Hematopoietic multipotent progenitor cell treated with erythropoietin and hydrocortisone succinate and interleukin-3 and kit ligand, for 15 days (in vitro differentiated cells): Measurements from ENCODE around the gene KPNA3.
A peak's percentile ranks its signal among the peaks of the same experiment; 100 is the strongest.
"Not testable (repeated sequence)": the region's sequence is repeated elsewhere in the genome, so short reads cannot be mapped to it uniquely, and the experiment has no call there.

ENCODE experiments used
- DNase-seq: peaks from one replicate; pipeline ENCODE4 v3.0.0-alpha.2; 2015; ENCODE audit warnings: low spot score

Gene KPNA3

DNA sequence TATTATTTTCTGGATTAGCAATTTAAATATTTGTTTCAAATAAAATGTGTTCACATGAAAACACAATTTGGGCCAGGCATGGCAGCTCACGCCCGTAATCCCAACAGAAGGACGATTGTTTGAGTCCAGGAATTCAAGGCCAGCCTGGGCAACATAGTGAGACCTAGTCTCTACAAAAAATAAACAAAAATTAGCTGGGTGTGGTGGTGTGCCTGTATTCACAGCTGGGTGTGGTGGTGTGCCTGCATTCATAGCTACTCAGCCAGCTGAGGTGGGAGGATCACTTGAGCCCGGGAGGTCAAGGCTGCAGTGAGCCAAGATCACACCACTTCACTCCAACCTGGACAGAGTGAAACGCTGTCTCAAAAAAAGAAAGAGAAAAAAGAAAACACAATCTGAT, 46.4 kb downstream of the KPNA3 start:
- no peak for DNase-seq

DNA sequence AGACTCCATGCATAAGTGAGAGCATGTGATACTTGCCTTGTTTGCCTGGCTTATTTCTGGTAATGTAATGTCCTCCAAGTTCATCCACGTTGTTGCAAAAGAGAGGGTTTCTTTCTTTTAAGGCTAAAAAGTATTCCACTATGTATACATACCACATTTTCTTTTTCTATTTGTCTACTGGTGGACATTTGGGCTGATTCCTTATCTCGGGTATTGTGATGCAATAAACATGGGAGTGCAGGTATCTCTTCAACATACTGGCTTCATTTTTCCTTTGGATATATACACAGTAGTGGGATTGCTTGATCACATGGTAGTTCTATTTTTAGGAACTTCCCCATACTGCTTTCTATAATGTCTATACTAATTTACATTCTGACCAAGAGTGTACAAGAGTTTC, 51.6 kb downstream of the KPNA3 start:
- DNase-seq, result no peak

DNA sequence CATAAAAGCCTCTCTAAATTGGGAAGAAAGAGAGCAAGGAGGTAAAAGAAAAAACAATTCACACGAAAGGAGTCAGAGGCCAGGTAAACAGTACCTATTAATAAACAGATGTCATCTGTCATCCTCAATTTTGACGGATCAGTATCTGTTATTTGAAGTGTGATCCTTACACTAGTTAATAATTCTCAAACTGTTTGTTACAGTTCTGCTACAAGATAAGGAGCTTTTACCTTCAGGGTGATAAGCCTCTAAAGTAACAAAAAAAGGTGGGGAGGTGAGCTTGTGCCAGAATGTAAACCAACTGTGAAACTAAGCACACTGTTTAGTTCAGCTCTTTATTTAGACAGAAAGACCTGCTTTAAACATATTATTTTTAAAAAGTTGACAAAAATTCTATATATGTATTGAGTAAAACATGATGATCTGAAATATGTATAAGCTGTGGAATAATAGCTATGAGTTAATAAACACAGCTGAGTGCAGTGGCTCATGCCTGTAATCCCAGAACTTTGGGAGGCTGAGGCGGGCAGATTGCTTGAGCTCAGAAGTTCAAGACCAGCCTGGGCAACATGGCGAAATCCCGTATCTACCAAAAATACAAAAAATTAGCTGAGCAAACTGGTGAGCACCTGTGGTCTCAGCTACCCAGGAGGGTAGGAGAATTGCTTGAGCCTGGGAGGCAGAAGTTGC, 52.8 kb downstream of the KPNA3 start:
- no peak for DNase-seq

DNA sequence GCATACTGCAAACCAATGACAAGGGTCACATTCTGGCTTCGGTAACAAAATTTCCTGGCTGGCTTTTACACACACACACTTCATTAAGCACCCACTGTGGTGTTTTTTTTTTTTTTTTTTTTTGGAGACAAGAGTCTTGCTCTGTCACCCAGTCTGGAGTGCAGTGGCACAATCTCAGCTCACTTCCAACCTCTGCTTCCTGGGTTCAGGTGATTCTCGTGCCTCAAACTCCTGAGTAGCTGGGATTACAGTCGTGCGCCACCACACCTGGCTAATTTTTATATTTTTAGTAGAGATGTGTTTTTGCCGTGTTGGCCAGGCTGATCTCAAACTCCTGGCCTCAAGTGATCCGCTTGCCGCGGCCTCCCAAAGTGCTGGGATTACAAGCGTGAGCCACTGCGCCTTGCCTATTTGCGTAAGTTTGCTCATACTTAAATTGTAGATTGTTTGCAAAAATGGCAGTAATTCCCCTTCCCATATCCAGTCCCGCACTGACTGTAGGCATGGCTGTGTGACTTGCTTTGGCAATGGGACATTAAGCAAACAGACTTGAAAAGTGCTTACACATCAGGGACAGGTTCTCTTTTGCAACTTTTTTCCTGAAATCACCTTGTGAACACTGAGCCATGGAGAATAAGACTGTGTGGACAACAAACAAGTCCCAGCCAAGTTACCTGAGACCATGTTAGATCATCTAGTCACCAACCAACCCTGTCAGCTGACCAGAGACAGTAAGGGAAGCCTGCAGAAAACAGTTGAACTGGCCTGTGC, 59.1 kb downstream of the KPNA3 start:
- no peak for DNase-seq

DNA sequence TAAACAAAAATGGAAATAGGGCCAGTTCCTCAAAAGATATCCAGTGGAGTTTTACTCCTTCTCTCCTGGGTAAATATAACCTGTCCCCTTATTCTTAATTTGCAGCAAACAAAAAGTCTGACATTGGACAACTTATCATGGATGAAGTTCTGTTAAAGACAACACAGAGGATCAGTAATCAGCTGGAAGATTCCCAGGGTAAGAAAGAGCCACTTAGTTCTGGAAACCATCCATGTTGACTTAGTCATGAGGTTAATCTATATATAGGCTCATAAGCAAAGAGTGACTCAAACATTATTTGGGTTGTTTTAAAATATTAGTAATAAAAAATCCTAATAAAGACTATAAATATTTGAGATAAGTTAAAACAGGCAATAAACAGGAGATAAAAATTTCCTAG, 60.7 kb downstream of the KPNA3 start:
- no peak for DNase-seq

DNA sequence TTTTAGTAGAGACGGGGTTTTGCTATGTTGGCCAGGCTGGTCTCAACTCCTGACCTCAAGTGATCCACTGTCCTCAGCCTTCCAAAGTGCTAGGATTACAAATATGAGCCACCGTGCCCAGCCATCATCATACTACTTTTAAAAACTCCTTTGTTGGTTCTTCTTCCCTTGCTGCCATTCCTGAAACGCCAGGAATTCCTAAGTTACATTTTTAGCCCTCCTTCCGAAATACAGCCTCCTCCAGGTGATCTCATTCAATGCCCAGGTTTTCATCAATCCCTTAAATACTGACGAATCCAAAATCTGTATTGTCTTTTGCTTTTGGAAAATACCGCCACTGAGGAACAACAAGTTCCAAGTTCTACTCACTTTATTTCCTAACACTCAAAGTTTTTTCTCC, 75.9 kb downstream of the KPNA3 start:
- DNase-seq, result no peak

DNA sequence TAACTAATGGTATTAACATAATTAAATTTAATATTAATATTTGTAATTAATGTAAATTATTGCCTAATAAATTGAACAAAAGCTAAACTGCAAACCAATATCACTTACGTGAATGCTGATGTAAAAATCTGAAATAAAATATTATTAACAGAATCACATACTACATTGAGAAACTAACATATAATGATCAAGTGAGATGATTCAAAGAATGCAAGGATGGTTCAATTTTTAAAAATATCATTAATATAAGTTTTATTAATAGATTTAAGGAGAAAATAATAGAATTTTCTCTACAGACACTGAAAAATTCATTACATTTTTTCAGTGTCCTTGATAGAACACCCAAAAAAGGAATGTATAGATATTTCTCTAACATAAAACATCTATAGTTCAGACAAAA, 77.7 kb downstream of the KPNA3 start:
- DNase-seq, result no peak

DNA sequence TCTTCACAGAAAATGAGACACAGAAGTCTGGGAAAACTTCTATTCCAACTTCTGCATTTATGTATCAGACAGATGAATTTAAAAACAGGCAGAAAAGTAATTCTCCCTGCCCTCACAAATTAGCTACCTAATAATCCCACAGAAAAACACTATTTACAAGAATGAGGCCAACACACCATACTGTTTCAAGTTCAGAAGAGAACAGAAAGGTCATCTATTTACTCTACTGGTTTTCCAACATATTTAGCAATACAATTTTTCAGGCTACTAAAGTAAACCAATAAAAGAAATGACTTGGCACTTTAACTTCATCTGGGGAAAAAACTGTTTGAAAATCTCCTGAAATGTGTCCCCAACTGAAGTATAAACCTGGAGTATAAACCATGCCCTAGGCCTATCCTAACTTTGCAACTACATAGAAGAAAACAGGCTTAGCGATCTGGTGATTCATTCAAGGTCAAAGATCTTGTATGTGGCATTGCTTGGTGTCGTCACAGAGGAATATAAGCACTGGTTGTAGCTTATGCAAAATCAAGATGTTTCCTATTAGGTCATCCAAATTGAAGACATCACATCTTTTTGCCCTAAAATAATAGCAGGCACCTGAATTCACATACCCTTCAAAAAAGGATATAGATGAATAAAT, 81.1 kb downstream of the KPNA3 start:
- no peak for DNase-seq

DNA sequence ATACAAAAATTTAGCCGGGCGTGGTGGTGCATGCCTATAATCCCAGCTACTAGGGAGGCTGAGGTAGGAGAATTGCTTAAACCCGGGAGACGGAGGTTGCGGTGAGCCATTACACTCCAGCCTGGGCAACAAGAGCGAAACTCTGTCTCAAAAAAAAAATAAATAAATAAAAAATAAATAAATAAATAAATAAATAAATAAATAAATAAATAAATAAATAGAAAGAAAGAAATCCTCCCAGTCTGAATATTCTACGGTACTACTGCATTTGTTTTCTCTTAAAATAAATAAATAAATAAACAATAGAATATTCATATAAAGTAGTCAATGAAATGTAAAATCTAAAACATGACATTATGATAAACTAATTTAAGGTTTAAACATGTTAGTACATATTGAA, 88.2 kb downstream of the KPNA3 start:
- DNase-seq, result not testable (repeated sequence)

DNA sequence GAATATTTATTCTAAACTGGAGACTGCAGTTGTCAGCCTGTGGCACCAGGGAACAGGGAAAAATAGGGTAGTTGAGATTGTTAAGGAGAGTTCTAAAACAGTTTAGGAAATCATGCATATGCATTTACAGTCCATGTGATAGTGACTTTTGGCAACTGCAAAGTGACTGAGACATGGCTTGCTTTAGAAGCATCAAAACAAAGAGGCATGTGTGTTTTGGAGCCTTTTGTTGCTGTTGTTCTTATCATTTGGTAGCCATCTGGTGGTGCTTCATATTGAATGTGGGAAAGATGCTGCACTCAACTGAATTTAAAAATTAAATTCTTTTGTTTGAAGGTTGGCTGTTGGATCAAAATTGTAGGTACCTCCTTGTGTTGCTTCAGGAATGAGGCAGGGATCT, 91.0 kb downstream of the KPNA3 start:
- no peak for DNase-seq

DNA sequence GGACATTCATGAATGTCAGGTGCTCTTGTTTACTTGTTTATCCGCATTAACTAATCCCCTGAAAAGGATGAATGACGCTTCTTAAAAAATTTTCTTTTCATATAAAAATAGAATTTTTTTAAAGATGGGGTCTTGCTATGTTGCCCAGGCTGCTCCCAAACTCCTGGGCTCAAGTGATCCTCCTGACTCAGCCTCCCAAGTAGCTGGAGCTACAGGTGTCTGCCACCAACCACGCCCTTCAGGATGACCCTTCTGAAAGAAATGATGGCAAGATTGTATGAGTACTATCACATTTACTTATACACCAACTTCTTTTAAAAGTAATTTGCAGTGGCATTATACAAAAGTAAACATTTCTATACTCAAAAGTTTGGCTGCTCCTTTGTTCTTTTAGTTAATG, 95.0 kb downstream of the KPNA3 start:
- no peak for DNase-seq

DNA sequence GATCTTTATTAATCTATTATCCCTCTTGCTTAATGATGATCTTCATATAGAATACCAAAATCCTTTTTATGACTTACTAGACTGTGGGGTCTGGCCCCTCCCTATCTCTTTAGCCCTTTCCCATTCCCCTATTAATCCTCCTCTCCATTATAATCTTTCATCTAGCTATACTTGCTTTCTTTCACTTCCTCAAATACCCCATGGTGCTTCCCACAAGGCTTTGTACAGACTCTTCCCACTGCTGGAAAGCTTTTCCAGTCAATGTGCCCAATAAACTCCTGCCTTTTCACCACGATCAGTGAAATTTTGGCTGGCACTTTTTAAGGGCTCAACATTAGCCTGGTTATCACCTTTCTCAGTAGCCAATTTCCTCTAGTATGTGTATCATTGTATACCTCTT, 98.0 kb downstream of the KPNA3 start:
- DNase-seq, result no peak

DNA sequence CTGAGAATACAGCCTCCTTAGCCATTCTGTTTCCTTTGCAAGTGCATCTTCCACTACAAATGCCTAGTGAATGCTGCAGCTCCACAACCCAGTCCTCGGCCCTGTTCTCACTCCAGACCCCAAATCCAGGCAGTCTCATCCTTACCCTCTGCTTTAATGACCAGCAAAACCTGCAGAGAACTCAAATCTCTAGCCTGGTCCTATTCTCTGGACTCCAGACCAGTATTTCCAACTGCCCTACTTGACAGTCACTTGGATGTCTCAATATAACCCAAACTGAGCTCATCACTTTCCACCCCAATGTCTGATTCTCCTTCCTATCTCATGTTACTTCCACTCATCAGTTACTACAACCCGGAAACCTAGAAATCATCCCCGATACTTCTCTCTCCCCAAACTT, 98.6 kb downstream of the KPNA3 start:
- no peak for DNase-seq

DNA sequence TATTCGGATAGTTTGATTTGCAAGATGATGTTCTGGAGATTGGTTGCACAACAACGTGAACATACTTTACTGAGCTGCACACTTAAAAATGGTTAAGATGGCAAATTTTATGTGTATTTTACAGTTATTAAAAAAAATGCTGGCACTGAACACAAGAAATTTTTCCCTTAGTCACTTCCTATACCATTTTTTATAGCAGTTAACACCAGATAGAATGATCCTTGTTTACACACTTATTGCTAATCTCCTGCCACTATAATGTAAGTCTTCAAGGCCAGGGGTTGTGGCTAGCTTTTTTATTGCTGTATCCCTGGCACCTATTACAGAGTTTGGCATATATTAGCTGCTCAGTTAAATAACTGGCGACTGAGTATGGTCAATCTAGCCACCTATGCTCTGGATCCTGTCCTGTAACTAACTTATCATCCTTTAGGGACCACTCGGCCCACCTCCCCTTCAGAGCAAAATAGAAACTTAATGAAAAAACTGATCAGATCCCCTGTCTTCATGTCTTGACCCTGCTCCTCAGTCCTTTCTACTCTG, 99.2 kb downstream of the KPNA3 start:
- no peak for DNase-seq

DNA sequence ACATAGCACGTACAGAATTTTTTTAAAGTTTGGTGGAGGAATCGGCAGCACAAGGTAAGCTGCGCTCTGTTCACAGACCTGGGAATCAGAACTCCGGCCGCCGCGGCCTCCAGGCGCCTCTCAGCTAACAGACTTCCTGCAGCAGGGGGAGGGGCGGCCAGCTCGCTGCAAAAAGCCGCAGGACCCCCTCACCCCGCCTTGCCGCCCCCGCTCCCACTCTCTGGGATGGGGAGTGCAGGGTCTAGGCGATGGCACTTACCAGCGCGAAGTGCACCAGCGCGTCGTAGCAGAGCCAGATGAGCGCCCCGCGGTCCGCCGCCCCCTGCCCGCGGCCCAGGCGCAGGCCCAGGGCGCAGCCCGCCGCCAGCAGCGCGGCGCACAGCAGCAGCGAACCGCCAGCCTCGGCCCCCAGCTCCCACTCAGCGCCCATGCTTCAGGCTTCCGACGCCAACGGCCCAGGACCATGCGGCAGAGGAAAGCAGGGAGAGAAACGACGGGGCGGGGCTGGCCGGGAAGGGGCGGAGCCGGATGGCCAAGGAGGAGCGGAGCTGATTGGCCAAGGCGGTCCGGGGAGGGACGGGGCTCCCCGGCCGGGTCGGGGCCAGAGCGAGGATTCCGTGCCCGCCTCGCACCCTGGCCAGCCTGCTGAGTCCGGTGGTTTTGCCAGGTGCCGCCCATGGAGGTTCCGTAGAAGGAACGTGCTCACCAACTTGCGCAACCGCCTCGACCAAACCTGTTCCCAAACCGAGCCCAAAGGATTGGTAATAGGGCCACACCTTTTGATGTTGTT, 101.3 kb downstream of the KPNA3 start, which contains the start of gene EBPL:
TSS of gene EBPL (minus strand) at position 492 of the 790 bp plus-strand sequence. CDS start at position 430, 62 bp downstream.
- DNase-seq, result peak; percentile 84

DNA sequence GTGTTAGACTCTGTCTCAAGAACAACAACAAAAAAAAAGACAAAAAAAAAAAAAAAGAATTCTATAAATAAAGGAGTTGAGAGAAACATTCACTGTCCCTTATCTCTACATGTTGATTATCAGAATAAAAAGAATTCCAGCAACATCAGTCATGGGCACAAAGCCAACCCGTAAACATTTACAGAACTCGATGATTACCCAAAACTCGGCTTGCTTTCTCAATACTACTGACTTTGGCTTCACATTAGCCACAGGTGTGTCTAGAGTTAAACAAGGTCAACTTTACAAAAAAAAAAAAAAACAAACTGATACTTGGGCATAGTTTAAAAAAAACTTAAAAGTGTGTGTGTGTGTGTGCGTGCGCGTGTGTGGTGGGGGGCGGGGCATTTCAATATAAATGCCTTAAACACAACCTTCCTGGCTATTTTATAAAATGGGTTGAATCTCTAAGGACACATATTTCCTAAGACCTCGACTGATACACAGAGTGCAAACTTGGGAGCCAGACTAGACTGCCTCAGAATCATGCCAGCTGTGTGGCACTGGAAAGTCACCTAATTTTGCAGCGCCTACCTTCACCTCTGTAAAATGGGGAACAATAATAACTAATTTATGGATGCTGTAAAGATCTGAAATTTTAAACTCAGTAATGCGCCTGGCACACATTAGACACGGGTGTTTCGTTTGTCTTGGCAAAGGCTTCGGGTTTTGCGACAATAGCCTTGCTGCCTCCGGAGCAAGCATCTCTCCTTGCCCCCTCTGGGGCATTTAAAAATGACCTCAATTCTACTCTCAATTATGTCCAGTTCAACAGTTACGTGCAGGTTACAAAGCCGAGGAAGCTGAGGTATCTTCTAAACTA, 102.1 kb downstream of the KPNA3 start:
- DNase-seq, result no peak

DNA sequence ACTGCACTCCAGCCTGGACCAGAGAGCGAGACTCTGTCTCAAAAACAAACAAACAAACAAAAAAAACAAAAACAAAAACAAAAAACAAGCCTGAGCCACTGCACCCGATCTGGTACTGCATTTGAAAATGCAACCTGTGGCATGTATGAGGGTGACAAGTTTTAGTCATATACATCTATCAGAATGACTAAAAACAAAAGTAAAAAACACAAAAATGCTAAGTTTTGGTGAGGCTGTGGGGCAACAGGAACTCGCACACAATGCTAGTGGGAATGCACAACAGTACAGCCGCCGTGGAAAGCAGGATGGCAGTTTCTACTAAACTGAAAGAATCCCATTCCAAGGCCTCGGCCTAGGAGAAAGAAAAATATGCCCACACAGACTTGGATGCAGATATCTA, 109.0 kb downstream of the KPNA3 start:
- DNase-seq, result no peak

DNA sequence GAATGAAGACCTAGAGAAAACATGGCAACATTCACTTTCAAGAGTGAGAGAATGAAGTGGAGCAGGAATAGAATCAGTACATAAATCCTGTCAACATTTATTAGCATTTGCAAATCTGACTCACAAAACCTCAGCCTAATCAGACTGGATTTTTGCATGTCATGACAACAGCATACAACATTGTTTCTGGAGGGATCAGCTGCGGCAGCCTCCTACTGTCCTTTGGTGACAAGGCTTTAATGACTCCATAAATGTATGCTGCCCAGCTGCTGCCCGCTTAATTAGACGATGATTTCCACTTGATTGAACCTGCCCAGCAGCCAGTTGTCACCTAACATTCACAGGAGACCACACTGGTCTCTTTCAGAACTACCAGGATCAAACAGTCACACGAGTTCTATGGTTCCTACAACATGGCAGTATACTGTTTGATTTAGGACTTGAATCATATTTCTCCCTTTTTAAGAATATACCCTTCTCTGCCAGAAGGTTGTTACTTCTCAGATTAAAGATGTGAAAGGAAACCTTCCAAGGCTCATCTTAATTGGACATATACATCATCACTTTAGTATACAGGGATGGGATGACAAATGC, 110.5 kb downstream of the KPNA3 start:
- no peak for DNase-seq

DNA sequence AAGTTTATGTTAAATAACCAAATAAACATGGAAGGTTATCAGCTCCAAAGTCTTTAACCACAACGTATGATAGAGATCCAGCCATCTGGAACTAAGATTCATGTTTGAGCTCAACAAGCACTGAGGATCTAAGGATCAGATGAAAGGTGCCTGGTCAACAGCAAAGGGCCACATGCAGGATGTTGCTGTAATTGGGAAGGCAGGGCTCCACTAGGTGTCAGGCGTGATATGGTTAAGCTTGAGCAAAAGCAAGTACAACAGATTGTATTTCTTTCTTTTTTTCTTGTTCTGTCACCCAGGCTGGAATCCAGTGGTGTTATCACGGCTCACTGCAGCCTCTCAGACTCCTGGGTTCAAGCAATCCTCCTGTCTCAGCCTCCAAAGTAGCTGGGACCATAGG, 113.2 kb downstream of the KPNA3 start:
- no peak for DNase-seq

DNA sequence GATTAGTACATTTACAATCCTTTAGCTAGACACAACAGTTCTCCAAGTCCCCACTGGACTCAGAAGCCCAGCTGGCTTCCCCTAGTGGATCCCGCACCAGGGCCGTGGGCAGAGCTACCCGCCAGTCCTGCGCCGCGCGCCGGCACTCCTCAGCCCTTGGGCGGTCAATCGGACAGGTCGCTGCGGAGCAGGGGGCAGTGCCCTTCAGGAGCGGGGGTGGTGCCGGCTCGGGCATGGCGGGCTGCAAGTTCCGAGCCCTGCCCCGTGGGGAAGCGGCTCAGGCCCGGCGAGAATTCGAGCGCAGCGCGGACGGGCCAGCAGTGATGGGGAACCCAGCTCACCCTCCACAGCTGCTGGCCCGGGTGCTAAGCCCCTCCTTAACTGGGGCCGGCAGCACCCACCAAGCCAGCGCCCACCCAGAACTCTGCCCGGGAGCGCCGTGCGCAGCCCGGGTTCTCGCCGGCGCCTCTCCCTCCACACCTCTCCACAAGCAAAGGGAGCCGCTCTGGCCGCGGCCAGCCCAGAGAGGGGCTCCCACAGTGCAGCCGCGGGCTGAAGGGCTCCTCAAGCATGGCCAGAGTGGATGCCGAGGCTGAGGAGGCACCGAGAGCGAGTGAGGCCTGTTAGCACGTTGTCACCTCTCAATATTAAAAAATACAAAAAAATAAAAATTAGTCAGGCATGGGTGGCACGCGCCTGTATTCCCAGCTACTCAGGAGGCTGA, 114.1 kb downstream of the KPNA3 start:
- DNase-seq, result no peak
